22Rv1 (cell line): ENCODE measurements around the gene EID2.

Experiments
- ZFX ChIP-seq: fragments of 450-650 bp; IDR thresholded peaks from 2 replicates; pipeline ENCODE4 v1.6.1; 2017; ENCODE audit warnings: antibody characterized with exemption, borderline replicate concordance
- TF ChIP-seq, protein P1 (sequence below): fragments of 450-650 bp; IDR thresholded peaks from 2 replicates; pipeline ENCODE4 v1.5.1; 2017; ENCODE audit warnings: mild to moderate bottlenecking

DNA sequence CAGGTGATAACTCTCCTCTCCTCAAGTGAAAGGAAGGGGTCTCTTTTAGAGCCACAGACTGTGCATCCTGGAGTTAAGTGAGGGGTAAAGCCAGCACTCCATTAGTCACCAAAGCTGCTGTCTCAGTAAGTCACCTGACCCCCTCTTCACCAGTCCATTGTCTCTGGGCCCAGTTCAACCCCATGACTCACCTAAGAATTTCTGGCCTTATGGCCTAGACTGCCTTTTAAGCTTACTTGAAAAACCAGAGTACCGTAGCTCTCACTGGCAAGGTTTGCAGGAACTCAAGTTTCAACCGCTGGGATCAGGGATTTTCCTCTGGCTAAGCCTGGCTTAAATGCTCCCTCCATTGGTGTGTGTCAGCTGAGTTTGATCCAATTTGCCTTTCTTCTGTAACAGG lies 23.4 kb upstream of the EID2 start:
- TF ChIP-seq, protein P1, sequence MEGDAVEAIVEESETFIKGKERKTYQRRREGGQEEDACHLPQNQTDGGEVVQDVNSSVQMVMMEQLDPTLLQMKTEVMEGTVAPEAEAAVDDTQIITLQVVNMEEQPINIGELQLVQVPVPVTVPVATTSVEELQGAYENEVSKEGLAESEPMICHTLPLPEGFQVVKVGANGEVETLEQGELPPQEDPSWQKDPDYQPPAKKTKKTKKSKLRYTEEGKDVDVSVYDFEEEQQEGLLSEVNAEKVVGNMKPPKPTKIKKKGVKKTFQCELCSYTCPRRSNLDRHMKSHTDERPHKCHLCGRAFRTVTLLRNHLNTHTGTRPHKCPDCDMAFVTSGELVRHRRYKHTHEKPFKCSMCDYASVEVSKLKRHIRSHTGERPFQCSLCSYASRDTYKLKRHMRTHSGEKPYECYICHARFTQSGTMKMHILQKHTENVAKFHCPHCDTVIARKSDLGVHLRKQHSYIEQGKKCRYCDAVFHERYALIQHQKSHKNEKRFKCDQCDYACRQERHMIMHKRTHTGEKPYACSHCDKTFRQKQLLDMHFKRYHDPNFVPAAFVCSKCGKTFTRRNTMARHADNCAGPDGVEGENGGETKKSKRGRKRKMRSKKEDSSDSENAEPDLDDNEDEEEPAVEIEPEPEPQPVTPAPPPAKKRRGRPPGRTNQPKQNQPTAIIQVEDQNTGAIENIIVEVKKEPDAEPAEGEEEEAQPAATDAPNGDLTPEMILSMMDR, result no peak
- no peak for TF ChIP-seq ZFX
